Breast epithelium (tissue), 4 donors: ENCODE results near the gene CDK14. TPM values are rescaled to one million over a fixed set of nuclear protein-coding genes. Genes with fewer than 3 reads are reported as not detected.

Experiments used
- DNase-seq, 2 donors: peaks; one replicate each; pipeline ENCODE4 v3.0.0-alpha.2; 2019; ENCODE audit warnings: low spot score in 2 of 2
- H3K27ac ChIP-seq, 2 donors: fragments of 200-600 bp; sonication (generic) in 1 of 2; one replicate each; pipeline ENCODE4 v1.5.1; 2016 to 2019; ENCODE audit warnings: mild to moderate bottlenecking in 1 of 2
- H3K27me3 ChIP-seq, 2 donors: fragments of 200-600 bp; sonication (generic) in 1 of 2; one replicate each; pipeline versions ENCODE4 v1.5.1 to v1.6.0; 2017 to 2019; ENCODE audit warnings: control low read depth in 1 of 2, mild to moderate bottlenecking in 1 of 2
- H3K36me3 ChIP-seq: fragments of 200-600 bp; one replicate; pipeline ENCODE4 v1.5.1; 2019
- H3K4me1 ChIP-seq, 2 donors: fragments of 200-600 bp; sonication (generic); one replicate each; pipeline ENCODE4 v1.5.1; 2016 to 2019; ENCODE audit warnings: control low read depth in 1 of 2
- H3K4me3 ChIP-seq, 3 donors: fragments of 200-600 bp; sonication (generic); 1 replicate in 2 of 3; 2 replicates in 1 of 3; pipeline ENCODE4 v1.5.1; 2016 to 2019; ENCODE audit warnings: mild to moderate bottlenecking in 3 of 3, moderate library complexity in 2 of 3
- H3K9me3 ChIP-seq, 2 donors: fragments of 200-600 bp; sonication (generic) in 1 of 2; one replicate each; pipeline ENCODE4 v1.5.1; 2016 to 2019; ENCODE audit warnings: control low read depth in 1 of 2
- CTCF ChIP-seq, 3 donors: fragments of 450-650 bp; IDR thresholded peaks; one replicate each; pipeline ENCODE4 v1.5.1; 2016 to 2017; ENCODE audit warnings: antibody characterized with exemption in 3 of 3, mild to moderate bottlenecking in 3 of 3, moderate library complexity in 3 of 3
- POLR2A ChIP-seq: fragments of 450-650 bp; IDR thresholded peaks from one replicate; pipeline ENCODE4 v1.6.1; 2016; ENCODE audit warnings: antibody characterized with exemption, mild to moderate bottlenecking, moderate library complexity
- POLR2AphosphoS5 ChIP-seq, 3 donors: sonication (generic); formaldehyde crosslinking; IDR thresholded peaks; one replicate each; pipeline ENCODE4 v1.6.1; 2017; ENCODE audit warnings: antibody characterized with exemption in 3 of 3
- intact Hi-C: fragments of 100-400 bp; cut with DNase I; formaldehyde crosslinking; loops from one replicate; pipeline ENCODE4 v1.15.1; 2023; ENCODE audit warnings: low total_unique reads
- total RNA-seq, 3 donors: library from RNA; depleted of rRNA; stranded (reverse); fragments of >200 nt; gene quantifications; one replicate each; pipeline ENCODE4 v1.1.0, GENCODE V29; 2016

CDK14 gene
- total RNA-seq, 3 donors from 2014 or later = 16.3 to 64.7 (median 29.8) TPM

GRCh38 chr7:91025906-91026390, 429.8 kb downstream of the CDK14 start:
- no peak for TF ChIP-seq CTCF (IDR thresholded peaks at IDR 0.05)
- TF ChIP-seq POLR2AphosphoS5 (IDR thresholded peaks at IDR 0.05) = no peak
- TF ChIP-seq POLR2A = no peak
- DNase-seq = no peak
- no peak overlapping the region for H3K27ac ChIP-seq
- H3K9me3 ChIP-seq = no peaks in the 10 kb centered on the region
- no peaks in the 10 kb centered on the region for H3K36me3 ChIP-seq
- H3K27me3 ChIP-seq = no peaks in the 10 kb centered on the region
- no peaks in the 10 kb centered on the region for H3K4me1 ChIP-seq
- no peak overlapping the region for H3K4me3 ChIP-seq
- intact Hi-C loops = no loop called here

GRCh38 chr7:91029688-91030087, 433.6 kb downstream of the CDK14 start:
- Histone ChIP-seq H3K4me1 (no peaks in the 10 kb centered on the region), H3K27ac (no peak overlapping the region), H3K9me3 (no peaks in the 10 kb centered on the region), H3K4me3 (no peak overlapping the region), H3K36me3 (no peaks in the 10 kb centered on the region), H3K27me3 (no peaks in the 10 kb centered on the region)
- no peak for DNase-seq
- TF ChIP-seq POLR2A (no peak), CTCF (IDR thresholded peaks at IDR 0.05) (no peak), POLR2AphosphoS5 (IDR thresholded peaks at IDR 0.05) (no peak)
- intact Hi-C loops = no loop called here

- DNase-seq = no peak
- intact Hi-C loops = no loop called here
- H3K4me1 ChIP-seq = no peaks in the 10 kb centered on the region
- TF ChIP-seq POLR2AphosphoS5 (IDR thresholded peaks at IDR 0.05) = no peak
- no peak for TF ChIP-seq POLR2A
- TF ChIP-seq CTCF (IDR thresholded peaks at IDR 0.05) = no peak
- no peaks in the 10 kb centered on the region for H3K27me3 ChIP-seq
- no peaks in the 10 kb centered on the region for H3K36me3 ChIP-seq
- H3K4me3 ChIP-seq = no peak overlapping the region
- no peaks in the 10 kb centered on the region for H3K9me3 ChIP-seq
- no peak overlapping the region for H3K27ac ChIP-seq
Observed at GRCh38 chr7:91030680-91031380, 434.7 kb downstream of the CDK14 start.

GRCh38 chr7:91031757-91032156, 435.6 kb downstream of the CDK14 start:
- intact Hi-C loops = no loop called here
- TF ChIP-seq POLR2AphosphoS5 (IDR thresholded peaks at IDR 0.05) (no peak), POLR2A (no peak), CTCF (IDR thresholded peaks at IDR 0.05) (no peak)
- Histone ChIP-seq H3K36me3 (no peaks in the 10 kb centered on the region), H3K4me3 (no peak overlapping the region), H3K27me3 (no peaks in the 10 kb centered on the region), H3K27ac (no peak overlapping the region), H3K4me1 (no peaks in the 10 kb centered on the region), H3K9me3 (no peaks in the 10 kb centered on the region)
- DNase-seq = no peak

- no peak overlapping the region for H3K4me3 ChIP-seq
- H3K36me3 ChIP-seq = no peaks in the 10 kb centered on the region
- DNase-seq = no peak
- TF ChIP-seq POLR2AphosphoS5 (IDR thresholded peaks at IDR 0.05) = no peak
- no peak for TF ChIP-seq CTCF (IDR thresholded peaks at IDR 0.05)
- TF ChIP-seq POLR2A = no peak
- no peaks in the 10 kb centered on the region for H3K9me3 ChIP-seq
- H3K27me3 ChIP-seq = no peaks in the 10 kb centered on the region
- intact Hi-C loops = no loop called here
- no peaks in the 10 kb centered on the region for H3K4me1 ChIP-seq
- H3K27ac ChIP-seq = no peak overlapping the region
Observed at GRCh38 chr7:91033574-91033973, 437.5 kb downstream of the CDK14 start.
